ENCODE measurements around the gene TDG. TPM values are rescaled to one million over a fixed set of nuclear protein-coding genes. Genes with fewer than 3 reads are reported as not detected.
"Not testable (repeated sequence)": the region's sequence is repeated elsewhere in the genome, so short reads cannot be mapped to it uniquely, and the experiment has no call there.

The TDG gene
- total RNA-seq, 3 donors from 2014 or later: 49.6 to 58.3 (median 50.0) TPM

- ATAC-seq (no peak), DNase-seq (no peak)
- no peak overlapping the region for H3K4me3 Mint-ChIP-seq
- no peaks in the 10 kb centered on the region for H3K4me1 Mint-ChIP-seq (ENCODE audit: low read depth)
- no peaks in the 10 kb centered on the region for H3K36me3 Mint-ChIP-seq (ENCODE audit: insufficient read depth)
- no peaks in the 10 kb centered on the region for H3K9me3 Mint-ChIP-seq
- peaks cover 21% of the 10 kb centered on the region for H3K27me3 Mint-ChIP-seq (ENCODE audit: low read depth)
Observed at GRCh38 chr12:104022786-104023185, 57.1 kb downstream of the TDG start.

- Mint-ChIP-seq H3K4me1 (ENCODE audit: low read depth) (no peaks in the 10 kb centered on the region), H3K36me3 (ENCODE audit: insufficient read depth) (no peaks in the 10 kb centered on the region), H3K27me3 (ENCODE audit: low read depth) (peaks cover 21% of the 10 kb centered on the region), H3K4me3 (no peak overlapping the region), H3K9me3 (no peaks in the 10 kb centered on the region)
- ATAC-seq (no peak), DNase-seq (no peak)
Observed at GRCh38 chr12:104023710-104024109, 58.0 kb downstream of the TDG start.

- Mint-ChIP-seq H3K4me3 (no peak overlapping the region), H3K27me3 (ENCODE audit: low read depth) (peaks cover 19% of the 10 kb centered on the region), H3K4me1 (ENCODE audit: low read depth) (no peaks in the 10 kb centered on the region), H3K9me3 (no peaks in the 10 kb centered on the region), H3K36me3 (ENCODE audit: insufficient read depth) (no peaks in the 10 kb centered on the region)
- DNase-seq (no peak), ATAC-seq (no peak)
Observed at GRCh38 chr12:104024348-104024747, 58.7 kb downstream of the TDG start.

GRCh38 chr12:104025771-104026170 lies 60.1 kb downstream of the TDG start:
- H3K27me3 Mint-ChIP-seq (ENCODE audit: low read depth): peaks cover 16% of the 10 kb centered on the region
- no peak for DNase-seq
- no peak overlapping the region for H3K4me3 Mint-ChIP-seq
- no peaks in the 10 kb centered on the region for H3K36me3 Mint-ChIP-seq (ENCODE audit: insufficient read depth)
- H3K4me1 Mint-ChIP-seq (ENCODE audit: low read depth): no peaks in the 10 kb centered on the region
- ATAC-seq: no peak
- no peaks in the 10 kb centered on the region for H3K9me3 Mint-ChIP-seq

GRCh38 chr12:104026841-104027599 lies 61.3 kb downstream of the TDG start:
- Mint-ChIP-seq H3K36me3 (ENCODE audit: insufficient read depth) (no peaks in the 10 kb centered on the region), H3K9me3 (no peaks in the 10 kb centered on the region), H3K4me1 (ENCODE audit: low read depth) (no peaks in the 10 kb centered on the region), H3K27me3 (ENCODE audit: low read depth) (peaks cover 9% of the 10 kb centered on the region), H3K4me3 (no peak overlapping the region)
- no peak for DNase-seq
- ATAC-seq: no peak

GRCh38 chr12:104030596-104030995 lies 64.9 kb downstream of the TDG start:
- ATAC-seq: peak in 1 of 2 donors; percentile 34
- H3K9me3 Mint-ChIP-seq; H3K4me3 Mint-ChIP-seq; H3K4me1 Mint-ChIP-seq (ENCODE audit: low read depth); DNase-seq; H3K36me3 Mint-ChIP-seq (ENCODE audit: insufficient read depth): not testable (repeated sequence)
- peaks cover 18% of the 10 kb centered on the region for H3K27me3 Mint-ChIP-seq (ENCODE audit: low read depth)

GRCh38 chr12:104036143-104036542 lies 70.5 kb downstream of the TDG start:
- H3K4me3 Mint-ChIP-seq; DNase-seq; H3K9me3 Mint-ChIP-seq; ATAC-seq; H3K4me1 Mint-ChIP-seq (ENCODE audit: low read depth); H3K36me3 Mint-ChIP-seq (ENCODE audit: insufficient read depth): not testable (repeated sequence)
- peaks cover 20% of the 10 kb centered on the region for H3K27me3 Mint-ChIP-seq (ENCODE audit: low read depth)

Other genes with a start within 250 kb of the TDG start
- 10 to 100 TPM; 13.6 to 15.1 (median 14.1) TPM for gene NT5DC3, start 124.6 kb upstream of the TDG start, total RNA-seq
- gene HSP90B1, start 35.5 kb upstream of the TDG start, total RNA-seq: 100 to 1,000 TPM; 422 to 538 (median 503) TPM
- under 1 TPM in 1 of 3 donors, not detected in 2; 0.16 TPM for gene GLT8D2, start 84.3 kb downstream of the TDG start, total RNA-seq
- 1 to 10 TPM; 7.5 to 8.0 (median 7.6) TPM for gene HCFC2, start 98.7 kb downstream of the TDG start, total RNA-seq
- 10 to 100 TPM; 20.6 to 25.7 (median 22.9) TPM for gene NFYB, start 172.3 kb downstream of the TDG start, total RNA-seq
- gene TXNRD1, start 249.9 kb downstream of the TDG start, total RNA-seq: 100 to 1,000 TPM; 157 to 195 (median 162) TPM

Measured in activated T-cell treated with anti-CD3 and anti-CD28 coated beads, Interleukin-2, amount 50 U/mL, for 4 hours (primary cell).